DMS 273 treated with DMSO at 0.1 percent for 48 hours (cell line): ENCODE data around the gene CRACR2A.

Source experiments
- DNase-seq: peaks from one replicate; lab custom pipeline; 2025; lab: John Stamatoyannopoulos, UW

Gene CRACR2A

GRCh38 chr12:3615862-3616261 is 137.0 kb downstream of the CRACR2A start:
- DNase-seq = no peak

- no peak for DNase-seq
Measured at GRCh38 chr12:3614806-3615466, 138.0 kb downstream of the CRACR2A start.

DNA sequence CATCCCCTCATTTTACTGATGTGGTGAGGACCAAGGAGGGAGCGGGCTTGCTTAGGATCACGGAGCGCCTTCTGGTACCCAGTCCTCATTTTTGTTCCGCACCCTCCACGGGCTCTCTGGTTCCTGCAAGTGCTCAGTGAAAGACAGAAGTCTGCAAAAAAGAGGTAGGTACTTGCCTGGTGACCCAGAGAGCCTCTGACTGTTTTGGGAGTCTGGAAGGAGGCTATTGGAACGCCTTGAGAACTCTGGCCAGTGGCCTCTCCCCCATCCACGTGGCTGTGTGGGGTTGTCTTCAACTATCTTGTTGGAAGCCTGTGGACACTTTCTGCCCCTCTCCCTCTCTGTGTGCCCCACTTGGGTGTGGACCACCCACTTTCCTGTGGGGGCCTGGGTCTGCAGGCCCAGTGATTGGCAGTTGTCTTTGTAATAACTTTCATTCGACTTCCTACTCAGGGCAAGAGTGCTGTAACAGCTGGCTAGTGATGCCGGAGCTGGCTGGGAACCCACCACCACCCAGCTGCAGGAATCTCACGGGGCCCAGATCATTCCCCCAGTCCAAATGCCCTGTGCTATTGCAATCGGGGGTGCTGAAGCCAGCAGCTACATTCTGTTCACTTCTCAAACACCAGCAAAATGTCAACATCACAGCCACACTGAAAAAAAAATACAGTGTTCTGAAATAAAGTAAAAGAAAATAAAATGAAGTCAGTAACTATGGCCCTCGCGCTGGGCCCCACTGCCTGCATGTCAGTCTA is 139.1 kb downstream of the CRACR2A start:
- no peak for DNase-seq

DNA sequence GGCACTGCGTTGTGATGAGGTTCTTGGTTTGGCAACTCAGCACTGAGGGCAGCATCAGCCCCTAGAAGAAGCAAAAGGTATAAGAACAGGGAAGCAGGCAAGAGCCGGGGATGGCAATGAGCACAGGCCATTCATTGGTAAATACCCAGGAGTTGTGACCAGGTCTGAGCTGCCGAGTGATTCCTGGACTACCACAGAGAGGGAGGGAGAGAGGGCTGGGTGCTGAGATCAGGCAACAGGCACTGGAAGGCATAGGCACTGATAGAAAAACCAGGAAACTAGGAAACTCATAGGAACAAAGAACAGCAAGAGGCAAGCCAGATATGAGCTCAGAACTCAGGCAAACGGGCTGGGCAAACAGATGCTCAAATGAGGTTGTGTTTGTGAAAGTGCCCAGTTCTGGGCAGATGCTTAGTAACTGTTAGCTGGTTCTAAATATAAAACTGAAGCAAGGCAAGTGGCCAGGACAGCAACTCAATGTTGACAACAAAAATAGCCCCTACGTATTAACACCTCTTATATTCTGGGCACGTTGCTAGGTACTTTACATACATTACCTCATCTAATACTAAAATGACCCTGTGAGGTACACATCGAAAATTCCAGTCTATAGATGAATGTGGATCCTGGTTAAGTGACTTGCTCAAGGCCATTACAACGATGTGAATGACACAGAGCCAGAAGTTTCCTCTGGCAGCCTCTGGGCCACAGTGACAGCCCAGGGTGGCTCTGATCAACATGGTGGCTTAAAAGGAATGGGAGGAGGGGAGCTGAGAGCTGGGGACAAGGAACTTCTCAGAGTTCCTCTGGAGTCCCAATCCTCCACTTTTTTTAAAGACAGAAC is 140.8 kb downstream of the CRACR2A start:
- DNase-seq = peak; percentile 2

DNA sequence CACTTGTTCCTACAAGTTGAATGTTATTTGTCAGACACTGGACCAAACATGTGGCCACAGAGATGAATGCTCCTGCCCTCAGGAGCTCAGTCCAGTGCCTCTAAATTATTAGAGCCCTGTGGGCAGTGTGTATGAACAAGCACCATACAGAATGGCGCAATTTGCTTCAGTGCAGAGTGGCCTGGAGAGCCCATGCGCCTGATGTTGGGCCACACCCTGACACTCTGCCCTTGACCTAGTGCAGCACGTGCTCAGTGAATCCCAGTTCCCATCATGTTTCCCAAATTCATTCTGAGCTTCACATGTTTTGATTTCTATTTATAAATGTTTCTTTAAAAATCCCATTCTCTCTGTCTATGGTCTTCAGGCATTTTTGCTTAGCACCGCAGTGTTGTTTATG is 145.1 kb downstream of the CRACR2A start:
- DNase-seq = no peak

- DNase-seq = no peak
Measured at GRCh38 chr12:3607039-3607720, 145.7 kb downstream of the CRACR2A start.

DNA sequence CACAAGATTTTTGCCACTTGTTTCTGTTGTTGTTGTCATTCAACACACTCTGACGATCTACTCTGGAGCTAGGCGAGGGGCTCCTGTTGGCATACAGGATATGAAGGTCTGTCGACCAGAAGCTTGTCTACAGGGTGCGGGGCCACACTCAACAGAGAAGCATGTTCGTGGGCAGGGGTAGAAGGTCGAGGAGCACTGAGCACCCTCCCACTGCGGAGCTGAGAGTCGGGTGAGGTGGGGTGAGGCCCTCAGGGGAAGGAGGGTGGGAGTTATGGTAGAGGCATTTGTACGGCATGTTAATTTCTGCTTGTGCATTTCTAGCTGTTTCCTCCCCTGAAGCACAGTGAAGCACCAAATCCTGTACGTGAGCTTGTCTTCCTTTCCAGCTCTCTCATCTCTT is 146.8 kb downstream of the CRACR2A start:
- DNase-seq = no peak

GRCh38 chr12:3605692-3606091 is 147.2 kb downstream of the CRACR2A start:
- DNase-seq = no peak

DNA sequence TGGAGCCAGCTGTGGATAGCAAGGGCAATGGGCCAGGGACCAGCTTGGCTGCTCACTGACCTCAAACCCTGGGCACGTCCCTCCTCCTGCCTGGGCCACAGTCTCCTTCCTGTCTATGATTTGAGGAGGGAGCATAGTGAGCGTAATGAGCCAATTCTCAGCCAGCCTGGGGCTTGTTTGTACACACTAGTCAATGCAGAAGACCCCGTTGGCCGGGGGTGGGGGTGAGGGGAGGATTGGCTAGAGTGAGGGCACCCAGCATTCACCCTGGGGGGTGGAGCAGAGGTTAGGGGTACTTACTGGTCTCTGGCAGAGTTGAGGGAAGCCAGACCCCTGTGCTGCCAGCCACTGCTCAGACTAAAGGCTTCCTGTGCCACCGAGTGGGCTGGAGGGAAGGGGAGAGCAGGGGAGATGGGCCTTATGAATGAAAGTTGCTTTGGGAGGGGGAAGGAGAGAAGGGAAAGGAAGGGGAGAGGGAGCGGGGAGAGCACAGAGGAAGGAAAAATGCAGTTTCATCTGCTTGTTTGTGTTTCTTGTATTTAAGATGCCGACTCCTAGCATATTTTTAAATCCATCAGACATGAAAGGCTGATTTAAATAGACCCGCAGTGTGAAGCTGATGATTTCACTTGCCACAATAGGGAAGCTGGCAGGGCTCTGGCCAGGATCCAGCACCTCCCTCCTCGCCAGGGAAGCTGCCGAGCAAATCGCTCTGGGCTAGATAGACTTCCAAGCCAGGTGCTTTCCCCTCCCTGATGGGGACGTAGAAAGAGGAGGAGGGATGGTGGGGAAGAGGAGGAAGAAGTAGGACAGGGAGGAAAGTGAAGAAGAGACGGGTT is 147.9 kb downstream of the CRACR2A start:
- DNase-seq = no peak

GRCh38 chr12:3604286-3604685 is 148.6 kb downstream of the CRACR2A start:
- DNase-seq = no peak

GRCh38 chr12:3603576-3603975 is 149.3 kb downstream of the CRACR2A start:
- no peak for DNase-seq

DNA sequence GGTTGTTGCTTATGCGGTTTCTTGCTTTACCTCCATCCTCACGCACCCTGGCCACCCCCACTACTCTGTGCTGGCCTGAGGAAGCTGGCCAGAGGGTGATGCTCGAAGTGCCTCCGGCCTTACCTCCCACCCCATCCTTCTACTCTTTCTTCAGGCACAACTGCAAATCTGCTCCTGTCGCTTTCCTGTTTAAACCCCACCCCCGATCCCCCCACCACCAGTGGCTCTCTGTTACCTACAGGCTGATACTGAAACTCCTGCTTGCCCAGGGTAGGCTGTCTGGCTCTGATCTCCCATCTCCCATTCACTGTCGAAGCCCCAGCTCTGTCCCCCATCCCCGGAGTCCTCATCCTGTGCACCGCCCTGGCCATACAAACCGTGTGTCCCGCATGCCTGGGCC is 150.4 kb downstream of the CRACR2A start:
- DNase-seq = no peak

DNA sequence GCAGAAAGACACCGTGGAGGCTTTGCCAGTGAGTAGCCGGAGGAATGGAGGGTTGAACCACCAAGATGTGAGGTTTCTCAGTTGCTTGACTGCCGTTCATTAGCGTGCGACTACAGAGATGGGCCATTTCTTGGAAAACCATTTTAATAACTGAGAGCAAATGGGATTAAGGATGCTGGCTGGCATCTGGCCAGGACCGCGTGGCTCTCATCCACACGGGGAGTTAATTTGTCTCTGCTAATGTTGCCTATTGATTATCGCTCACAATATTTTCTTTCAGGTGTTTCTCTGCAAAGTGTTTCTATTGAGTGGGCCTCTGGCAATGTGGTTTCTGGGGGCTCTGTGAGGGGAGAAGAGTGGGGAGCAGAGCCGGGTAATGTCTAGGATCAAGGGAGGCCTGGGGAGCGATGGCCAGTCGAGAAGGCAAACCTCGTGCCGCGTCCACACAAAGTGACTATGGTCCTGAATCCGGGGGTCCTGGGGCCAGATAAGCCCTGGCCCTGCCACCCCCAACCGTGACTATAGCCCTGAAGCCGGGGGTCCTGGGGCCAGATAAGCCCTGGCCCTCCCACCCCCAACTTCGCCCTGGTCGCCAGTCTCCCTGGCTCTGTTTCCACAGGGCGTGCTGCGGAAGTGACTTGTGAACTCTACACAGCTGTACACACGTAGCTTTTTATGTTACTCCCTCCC is 151.3 kb downstream of the CRACR2A start:
- DNase-seq = no peak

DNA sequence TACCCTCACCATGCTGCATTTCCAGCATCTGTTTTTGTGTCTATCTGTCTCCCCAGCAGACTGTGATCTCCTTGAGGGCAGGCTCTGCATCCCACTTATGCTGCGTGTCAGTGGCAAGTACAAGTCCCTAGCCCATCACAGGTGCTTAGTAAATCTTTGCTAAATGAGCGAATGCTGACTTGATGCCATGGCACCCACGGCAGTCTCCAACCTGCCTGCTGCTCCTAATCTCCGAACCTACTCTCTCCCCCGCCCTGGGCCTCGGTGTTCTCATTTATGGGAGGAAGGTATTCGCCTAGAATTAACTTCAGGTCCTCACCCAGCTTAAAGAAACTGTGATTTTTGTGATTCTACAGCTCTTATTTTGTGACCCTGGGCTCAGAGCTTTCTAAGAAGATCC is 152.0 kb downstream of the CRACR2A start:
- no peak for DNase-seq

DNA sequence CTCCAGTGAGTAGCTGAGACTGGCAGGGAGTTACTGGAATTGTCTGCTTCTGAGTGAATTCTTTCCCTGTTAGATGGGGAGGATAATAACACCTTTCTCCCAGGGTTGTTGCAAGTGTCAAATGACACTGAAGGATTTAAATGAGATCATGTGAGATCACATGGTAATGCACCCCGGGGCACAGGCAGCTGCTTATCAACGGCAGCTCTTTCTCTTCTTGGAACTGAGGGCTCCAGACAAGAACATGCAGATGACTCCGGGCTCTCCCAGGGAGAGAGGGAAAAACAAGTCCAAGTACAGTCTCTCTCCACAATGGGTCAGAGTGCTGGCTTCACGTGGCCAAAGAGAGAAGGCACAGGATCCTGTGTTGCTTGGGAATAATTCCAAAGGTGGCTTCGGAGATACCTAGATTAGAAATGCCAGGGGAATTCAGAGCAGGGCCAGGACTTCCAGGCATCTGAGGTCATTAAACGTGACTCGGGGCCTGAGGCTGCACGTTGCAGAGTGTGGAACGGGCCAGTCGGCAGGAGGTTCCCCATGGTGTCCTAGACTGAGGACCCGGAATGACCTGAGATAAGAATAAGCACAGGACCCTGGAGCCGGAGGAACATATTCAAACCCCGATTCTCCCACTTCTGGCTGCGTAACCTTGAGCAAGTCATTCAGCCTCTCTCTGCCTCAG is 152.7 kb downstream of the CRACR2A start:
- DNase-seq = peak; percentile 11

DNA sequence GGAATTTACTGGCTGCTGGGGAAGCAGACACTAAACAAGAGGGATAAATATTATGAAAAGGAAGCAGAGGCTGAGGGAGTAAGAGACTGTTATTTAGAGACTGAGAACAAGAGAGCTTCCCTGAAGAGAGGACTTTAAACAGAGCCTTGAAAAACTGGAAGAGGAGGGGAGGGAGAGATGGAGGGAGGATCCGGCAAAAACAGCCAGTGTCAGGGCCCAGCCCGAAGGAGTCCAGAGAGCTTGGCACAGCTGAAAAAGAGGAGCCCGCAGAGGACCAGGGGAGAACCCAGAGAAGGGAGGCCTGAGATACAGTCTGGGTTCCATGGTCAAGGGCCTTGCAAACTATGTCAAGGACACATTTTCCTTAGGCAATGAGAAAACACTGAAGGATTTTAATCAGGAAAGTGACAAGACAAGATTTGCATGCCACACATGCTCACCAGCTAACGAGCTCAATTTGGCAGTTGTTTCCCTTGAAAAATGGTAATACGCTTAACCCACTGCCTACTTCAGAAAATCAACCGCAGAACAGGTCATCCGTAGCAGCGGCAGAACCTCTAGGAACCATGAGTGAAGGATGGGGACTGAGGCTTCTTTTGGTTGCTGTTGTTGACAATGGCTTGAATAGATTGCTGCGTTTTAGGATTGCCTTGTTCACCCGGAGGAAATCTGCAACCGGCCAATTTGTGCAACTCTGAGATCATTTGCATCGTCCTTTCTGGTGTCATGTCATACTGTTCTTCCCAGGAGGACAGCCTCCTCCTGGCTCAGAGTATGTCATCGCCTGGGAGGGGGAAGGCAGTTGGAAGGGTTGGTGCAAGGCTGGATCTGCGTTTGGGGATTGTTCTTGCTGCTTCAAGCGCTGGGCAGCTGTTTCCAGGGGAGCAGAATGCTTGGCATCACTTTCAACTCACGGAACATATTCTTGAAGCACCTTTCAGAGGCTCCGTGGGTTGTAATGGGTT is 153.7 kb downstream of the CRACR2A start:
- no peak for DNase-seq

DNA sequence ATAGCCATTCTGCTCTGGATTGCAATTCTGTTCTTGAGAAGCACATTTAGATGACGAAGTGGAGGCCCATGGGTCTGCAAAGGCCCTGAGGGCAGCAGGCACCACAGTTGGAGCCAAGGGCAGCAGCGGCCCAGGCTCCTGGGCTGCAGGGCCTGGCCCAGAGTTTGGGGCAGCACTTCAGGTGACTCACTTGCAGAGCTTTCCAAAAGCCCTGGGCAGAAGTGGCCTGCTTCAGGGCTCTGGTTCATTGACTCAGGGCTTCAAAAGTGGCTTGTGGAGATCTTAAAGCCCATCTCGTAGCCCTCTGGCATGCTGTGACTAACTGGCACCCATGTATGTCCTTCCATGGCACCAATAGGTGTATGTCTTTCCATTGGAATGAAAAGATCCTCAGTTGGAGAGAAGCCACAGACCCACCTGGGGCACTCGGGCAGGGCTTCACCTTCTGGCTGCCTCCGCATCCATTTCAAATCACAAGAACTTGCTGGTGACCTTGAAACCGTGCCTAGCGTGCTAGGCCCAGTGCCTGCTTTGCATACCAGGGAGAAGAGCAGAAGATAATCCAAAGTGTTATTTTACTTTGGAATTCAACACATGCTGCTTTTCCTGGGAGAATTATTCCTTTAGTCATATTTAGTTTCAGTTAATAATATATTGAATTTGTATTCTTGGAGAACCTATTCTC is 155.2 kb downstream of the CRACR2A start:
- no peak for DNase-seq

DNA sequence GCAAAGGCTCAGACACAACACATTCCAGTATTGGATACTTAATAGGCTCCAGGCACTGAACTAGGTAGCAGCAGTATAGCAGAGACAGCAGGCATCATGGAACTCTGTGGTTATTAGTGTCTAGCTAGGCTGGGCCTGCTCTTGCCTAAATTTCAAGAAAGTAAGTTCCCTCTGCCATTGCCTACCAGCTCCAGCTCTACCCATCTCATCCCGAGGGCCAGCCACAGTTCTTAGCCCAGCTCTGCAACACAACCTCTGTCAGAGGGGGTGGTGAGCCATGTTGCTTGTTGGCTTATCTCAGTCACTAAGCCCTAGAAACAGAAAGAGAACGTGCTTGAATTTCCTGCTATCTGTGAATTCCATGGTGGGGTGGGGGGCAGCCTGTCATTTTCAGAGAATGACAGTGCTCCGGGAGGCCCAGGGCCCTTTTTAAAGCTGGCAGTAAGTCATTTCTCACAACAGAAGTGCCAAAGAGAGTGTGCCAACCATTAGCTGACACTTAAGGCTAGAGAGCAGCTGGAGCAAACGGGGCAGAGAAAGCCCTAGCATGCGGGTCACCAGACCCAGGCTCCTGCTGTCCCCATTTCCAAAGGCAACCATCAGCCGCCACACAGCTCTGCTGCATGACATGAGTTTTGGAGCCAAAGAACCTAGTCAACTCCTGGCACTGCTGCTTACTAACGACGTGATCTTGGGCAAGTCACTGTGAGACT is 156.1 kb downstream of the CRACR2A start:
- DNase-seq = no peak
